Esophagus squamous epithelium (tissue), 4 donors: ENCODE data around the gene SOX9.

Source experiments
- POLR2A ChIP-seq, 4 donors: fragments of 450-650 bp; IDR thresholded peaks; one replicate each; pipeline ENCODE4 v1.6.1; 2017; ENCODE audit warnings: antibody characterized with exemption in 4 of 4, mild to moderate bottlenecking in 4 of 4, moderate library complexity in 3 of 4
- TF ChIP-seq, protein P1 (sequence below), 6 experiments: fragments of 450-650 bp in 4 of 6; fragments of 200-600 bp in 2 of 6; sonication (generic) in 2 of 6; IDR thresholded peaks; one replicate each; pipeline ENCODE4 v1.5.1; 2016 to 2019; ENCODE audit warnings: antibody characterized with exemption in 6 of 6, mild to moderate bottlenecking in 4 of 6, moderate library complexity in 4 of 6

- no peak for TF ChIP-seq POLR2A (IDR thresholded peaks at IDR 0.05)
- TF ChIP-seq, protein P1, sequence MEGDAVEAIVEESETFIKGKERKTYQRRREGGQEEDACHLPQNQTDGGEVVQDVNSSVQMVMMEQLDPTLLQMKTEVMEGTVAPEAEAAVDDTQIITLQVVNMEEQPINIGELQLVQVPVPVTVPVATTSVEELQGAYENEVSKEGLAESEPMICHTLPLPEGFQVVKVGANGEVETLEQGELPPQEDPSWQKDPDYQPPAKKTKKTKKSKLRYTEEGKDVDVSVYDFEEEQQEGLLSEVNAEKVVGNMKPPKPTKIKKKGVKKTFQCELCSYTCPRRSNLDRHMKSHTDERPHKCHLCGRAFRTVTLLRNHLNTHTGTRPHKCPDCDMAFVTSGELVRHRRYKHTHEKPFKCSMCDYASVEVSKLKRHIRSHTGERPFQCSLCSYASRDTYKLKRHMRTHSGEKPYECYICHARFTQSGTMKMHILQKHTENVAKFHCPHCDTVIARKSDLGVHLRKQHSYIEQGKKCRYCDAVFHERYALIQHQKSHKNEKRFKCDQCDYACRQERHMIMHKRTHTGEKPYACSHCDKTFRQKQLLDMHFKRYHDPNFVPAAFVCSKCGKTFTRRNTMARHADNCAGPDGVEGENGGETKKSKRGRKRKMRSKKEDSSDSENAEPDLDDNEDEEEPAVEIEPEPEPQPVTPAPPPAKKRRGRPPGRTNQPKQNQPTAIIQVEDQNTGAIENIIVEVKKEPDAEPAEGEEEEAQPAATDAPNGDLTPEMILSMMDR (IDR thresholded peaks at IDR 0.05), result no peak
Measured at GRCh38 chr17:72141336-72141735, 20.5 kb downstream of the SOX9 start.
